HL-60/S4 treated with phorbol 12-myristate 13-acetate at 8.2 ng/mL for 4 days and 3 days (cell line): ENCODE data around the gene PDLIM3.
"Not testable (repeated sequence)": the region's sequence is repeated elsewhere in the genome, so short reads cannot be mapped to it uniquely, and the experiment has no call there.

Experiments used
- in situ Hi-C: fragments of 300-500 bp; cut with MboI; formaldehyde crosslinking; loops from 2 replicates; pipeline ENCODE4 v1.15.0; 2022; ENCODE audit warnings: low sequenced_read_pairs

Gene PDLIM3

GRCh38 chr4:185554365-185555126 is 19.2 kb upstream of the PDLIM3 start:
- in situ Hi-C loops, result no loop called here

- in situ Hi-C loops, result no loop called here
Measured at GRCh38 chr4:185552254-185552653, 16.9 kb upstream of the PDLIM3 start.

GRCh38 chr4:185550933-185551332 is 15.6 kb upstream of the PDLIM3 start:
- in situ Hi-C loops, result no loop called here

DNA sequence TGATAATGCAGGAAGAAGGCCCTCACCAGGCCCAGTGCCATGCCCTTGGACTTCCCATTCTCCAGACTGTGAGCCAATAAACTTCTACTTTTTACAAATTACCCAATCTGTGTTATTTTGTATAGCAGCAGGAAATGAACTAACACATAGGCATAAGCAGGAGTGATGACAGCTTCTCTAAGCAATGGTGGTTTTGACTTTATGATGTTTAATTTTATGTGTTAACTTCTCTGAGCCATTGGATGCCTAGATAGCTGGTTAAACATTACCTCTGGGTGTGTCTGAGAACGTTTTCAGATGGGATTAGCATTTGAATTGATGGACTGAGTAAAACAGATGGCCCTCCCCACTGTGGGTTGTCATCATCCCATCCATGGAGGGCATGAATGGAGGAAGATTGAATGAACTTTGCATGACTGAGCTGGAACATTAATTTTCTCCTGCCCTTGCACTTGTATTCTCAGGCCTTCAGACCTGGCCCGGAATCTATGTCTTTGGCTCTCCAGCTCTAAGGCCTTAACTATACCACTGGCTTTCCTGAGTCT is 13.9 kb upstream of the PDLIM3 start:
- in situ Hi-C loops, result no loop called here

GRCh38 chr4:185548587-185548986 is 13.3 kb upstream of the PDLIM3 start:
- in situ Hi-C loops, result no loop called here

DNA sequence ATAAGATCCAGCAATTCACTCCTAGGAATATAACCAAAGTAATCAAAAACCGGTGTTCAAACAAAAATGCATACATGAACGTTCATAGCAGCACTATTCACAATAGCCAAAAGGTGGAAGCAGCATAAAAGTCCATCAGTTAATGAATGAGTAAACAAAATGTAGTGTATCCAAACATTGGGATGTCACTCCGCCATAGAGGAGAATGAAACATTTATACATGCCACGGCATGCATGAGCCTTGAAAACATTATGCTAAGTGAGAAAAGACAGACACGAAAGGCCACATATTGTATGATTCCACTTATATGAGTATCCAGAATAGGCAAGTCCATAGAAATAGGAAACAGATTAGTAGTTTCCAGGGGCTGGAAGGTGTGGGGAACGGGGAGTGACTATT is 11.0 kb upstream of the PDLIM3 start:
- in situ Hi-C loops, result no loop called here

DNA sequence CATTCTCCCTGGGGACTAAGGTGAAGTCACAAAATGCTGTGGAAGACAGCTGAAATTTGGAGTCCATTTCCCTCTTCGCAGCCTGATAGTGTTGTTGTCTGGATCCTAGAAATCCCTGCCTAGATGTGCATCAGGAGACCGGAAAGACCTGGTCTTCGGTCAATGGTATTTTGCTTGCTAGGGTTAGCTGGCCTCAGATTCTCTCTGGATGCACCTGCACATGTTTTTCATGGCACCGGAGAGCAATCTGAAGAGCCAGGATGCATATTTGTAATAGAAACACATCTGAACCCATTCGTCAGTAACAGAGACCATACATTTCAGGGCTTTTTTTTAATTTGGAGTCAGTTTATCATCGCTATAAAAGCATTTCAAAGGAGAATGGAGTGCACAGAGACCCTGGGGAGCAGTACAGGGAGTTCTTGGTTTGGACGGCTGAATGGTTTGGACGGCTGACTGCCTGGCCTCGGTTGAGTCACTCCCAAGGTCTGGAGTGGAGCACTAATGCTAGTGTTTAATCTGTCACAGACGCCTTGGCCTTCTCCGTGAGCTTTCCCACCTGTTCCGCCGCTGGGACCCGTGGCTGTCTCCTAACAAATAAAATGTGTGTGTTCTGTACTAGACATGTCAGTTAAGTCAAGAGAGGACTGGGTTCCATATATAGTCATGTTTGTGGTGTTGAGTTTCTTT is 7.5 kb upstream of the PDLIM3 start:
- in situ Hi-C loops, result no loop called here

GRCh38 chr4:185541251-185541727 is 6.0 kb upstream of the PDLIM3 start:
- in situ Hi-C loops, result no loop called here

DNA sequence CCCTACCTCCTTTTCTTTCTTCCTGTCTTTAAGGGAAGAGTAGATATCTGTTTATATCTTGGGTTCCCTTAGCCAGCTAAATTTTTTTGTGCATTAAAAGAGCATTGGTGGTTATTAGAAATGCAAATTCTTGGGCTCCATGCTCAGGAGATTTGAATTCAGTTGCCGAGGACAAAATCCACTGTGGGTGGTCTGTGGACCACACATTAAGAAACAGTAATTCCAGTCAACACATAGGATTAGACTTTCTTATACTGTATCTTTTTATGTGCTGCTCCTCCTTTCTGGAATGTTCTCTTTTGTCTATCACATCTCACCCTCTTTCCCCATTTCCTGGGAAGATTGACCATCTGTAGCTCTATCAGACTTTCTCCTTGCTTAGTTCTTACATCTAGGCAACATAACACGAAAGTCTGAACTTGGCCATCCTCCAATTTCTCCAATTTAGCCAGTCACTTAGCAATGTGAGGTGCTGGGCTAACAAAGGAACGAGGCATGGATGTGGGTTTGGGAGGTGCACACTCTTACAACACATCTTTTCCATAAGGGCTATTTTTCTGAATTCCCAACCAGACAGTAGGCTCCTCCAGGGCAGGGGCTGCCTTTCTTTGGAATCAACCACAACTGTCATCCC is 5.3 kb upstream of the PDLIM3 start:
- in situ Hi-C loops, result no loop called here

DNA sequence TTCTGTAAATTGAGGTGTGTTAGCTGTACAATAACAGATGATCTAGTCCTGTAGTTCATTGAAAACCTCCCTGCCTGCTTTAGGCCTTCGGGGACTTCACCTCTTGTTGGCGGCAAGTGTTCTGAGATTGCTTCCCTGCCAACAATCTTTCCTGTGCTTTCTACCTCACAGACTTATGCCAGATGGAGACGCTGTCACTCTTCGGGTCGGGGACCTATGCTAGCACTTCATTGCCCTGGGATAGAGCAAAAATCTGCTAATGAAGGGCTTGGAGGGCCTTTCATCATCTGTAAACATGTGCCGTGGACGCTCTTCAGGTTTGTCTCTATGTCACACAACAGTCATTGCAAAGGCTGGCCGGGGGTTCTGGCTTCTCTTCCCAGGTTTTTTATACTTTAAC is 4.7 kb upstream of the PDLIM3 start:
- in situ Hi-C loops, result no loop called here

DNA sequence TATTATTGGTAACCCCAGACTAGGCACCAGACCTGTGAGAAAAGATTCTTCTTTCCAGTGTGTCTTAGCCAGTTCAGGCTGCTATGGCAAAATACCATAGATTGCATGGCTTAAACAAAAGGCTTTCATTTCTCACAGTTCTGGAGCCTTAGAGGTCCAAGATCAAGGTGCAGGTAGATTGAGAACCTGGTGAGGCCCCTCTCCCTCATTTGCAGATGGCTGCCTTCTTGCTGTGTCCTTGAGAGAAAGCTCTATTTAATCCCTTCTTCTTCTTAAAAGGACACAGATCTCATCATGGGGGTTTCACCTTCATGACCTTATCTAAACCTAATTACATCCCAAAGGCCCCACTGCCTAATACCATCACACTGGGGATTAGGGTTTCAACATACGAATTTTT is 3.5 kb upstream of the PDLIM3 start:
- in situ Hi-C loops, result no loop called here

DNA sequence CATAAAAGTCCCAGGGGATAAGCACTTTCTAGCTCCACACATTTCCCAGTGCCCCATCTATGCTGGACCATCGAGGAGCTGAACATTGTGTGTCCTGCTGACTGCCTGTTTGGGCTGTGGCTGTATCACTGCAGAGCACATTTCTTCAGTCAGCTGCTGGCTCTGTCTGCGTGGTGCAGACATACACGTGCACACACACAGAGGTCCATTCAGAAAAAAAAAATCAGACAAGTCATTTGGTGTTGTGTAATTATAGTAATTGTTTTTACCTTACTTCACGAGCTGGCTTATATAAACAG is 1.1 kb upstream of the PDLIM3 start:
- in situ Hi-C loops, result no loop called here

DNA sequence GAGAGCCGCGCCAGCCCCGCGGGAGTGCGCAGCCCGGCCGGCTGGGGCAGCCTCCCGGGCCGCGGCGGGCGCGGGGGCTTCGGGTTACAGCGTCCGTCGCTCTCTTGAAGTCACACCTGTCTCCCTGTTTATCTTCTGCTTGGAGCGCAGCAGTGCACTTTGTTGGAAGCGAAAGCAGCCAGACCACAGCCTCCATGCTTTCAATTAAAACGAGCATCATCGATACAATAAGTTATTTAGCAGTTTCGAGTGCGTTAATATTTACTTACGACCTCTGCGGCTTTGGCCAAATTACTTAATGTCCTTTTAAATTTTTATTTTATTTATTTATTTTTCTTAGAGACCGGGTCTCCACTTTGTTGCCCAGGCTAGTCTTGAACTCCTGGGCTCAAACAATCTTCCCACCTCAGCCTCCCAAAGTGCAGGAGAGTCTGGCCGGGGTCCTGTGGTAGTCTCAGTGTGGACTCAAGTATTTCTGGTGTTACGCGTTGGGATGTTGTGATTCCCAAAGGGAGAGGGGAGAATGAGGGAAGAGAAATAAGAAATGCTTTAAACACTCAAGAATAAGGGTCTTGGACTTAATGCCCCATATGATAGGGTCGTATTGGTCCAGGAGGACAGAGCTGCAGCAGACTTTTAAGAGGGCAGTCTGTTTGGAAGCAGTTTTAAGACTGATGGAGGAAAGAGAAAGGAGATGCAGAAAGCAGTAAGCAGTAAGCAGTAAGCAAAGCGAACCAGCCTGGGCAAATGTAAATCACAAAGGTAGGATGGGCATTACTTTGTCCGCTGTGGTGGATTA is 504 bp upstream of the PDLIM3 start:
- in situ Hi-C loops, result no loop called here

DNA sequence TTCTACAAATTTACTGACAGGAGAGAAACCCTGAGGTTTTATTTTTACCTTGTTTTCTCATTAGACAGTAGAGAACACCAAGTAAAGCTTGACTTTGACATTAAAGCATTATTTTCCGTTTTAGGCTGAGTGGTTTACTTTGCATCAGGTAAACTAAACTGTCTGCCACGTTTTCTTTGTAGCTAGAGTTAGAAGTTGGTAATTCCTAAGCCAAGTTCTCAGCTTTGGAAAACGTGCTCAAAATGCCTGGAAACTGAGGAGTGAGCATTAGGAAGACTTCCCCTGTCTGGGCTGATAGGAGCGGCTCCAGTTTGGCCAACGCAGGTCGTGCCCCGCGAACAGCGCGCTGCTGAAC is 819 bp downstream of the PDLIM3 start:
- in situ Hi-C loops, result no loop called here

- in situ Hi-C loops, result no loop called here
Measured at GRCh38 chr4:185532795-185533324, 2.4 kb downstream of the PDLIM3 start.

DNA sequence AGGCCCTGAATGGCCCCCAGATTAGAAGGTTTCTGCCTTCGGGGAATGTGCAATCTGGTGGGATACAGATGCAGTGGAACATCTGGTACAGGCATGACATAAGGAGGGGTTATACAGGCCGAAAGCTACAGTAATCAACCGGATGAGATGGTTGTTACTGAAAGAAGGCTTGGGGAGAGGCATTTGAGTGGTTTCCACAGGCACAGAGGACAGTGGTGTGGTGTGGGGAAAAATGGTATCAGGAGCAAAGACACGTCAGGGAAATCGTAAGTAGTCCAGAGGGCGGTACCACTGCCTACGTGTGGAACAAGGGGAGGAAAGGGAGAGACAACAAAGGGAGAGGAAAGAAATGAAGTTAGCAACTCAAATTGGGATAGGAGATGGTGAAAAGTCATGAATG is 3.0 kb downstream of the PDLIM3 start:
- in situ Hi-C loops, result no loop called here

DNA sequence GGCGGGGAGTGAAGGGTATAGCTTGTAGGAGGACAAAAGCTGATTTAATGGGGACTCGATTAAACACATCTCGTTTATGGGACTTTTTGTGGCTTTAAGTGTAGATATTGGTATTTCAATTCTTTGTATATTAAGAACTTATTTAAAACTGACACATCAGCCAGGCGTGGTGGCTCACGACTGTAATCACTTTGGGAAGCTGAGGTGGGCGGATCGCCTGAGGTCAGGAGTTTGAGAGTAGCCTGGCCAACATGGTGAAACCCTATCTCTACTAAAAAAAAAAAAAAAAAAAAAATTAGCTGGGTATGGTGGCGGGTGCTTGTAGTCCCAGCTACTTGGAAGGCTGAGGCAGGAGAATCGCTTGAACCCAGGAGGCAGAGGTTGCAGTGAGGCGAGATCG is 3.7 kb downstream of the PDLIM3 start:
- in situ Hi-C loops, result not testable (repeated sequence)

- in situ Hi-C loops, result no loop called here
Measured at GRCh38 chr4:185529413-185529812, 5.9 kb downstream of the PDLIM3 start.

GRCh38 chr4:185524888-185525863 is 10.1 kb downstream of the PDLIM3 start:
- in situ Hi-C loops, result no loop called here

DNA sequence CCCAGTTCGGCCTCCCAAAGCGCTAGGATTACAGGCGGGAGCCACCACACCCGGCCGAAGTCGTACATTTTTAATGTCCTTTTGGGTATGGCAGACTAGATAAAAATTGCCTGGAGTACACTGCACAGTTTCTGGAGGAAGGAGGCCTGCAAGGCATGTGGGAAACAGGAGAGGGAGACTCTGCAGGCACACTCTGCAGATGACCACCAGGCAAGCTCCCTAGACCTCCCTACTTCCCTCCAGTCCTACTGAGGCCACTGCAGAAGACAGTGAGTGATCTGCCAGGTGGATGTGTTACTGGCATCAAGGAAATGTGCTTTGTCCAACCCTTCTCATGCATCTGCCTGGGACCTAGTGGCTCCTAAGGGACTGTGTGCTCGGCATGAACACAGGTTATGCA is 11.4 kb downstream of the PDLIM3 start:
- in situ Hi-C loops, result no loop called here
